DMS53 treated with DMSO at 0.1 percent for 48 hours (cell line): ENCODE measurements around the gene RGS11.

Experiments used
- DNase-seq: peaks from one replicate; lab custom pipeline; 2025; ENCODE audit not compliant: unreplicated experiment; lab: John Stamatoyannopoulos, UW

RGS11 gene

GRCh38 chr16:275786-276232, at the start of gene RGS11:
Gene RGS11 (minus strand): TSS chr16:275944. CDS start chr16:275911, 33 bp downstream.
- no peak for DNase-seq

- DNase-seq = no peak
Observed at GRCh38 chr16:324451-325334, 48.9 kb upstream of the RGS11 start.

- DNase-seq = no peak
Observed at GRCh38 chr16:324201-324450, 48.4 kb upstream of the RGS11 start.

GRCh38 chr16:322476-323143, 46.9 kb upstream of the RGS11 start:
- no peak for DNase-seq

GRCh38 chr16:321532-321931, 45.8 kb upstream of the RGS11 start:
- no peak for DNase-seq

GRCh38 chr16:320206-320605, 44.5 kb upstream of the RGS11 start:
- no peak for DNase-seq

- no peak for DNase-seq
Observed at GRCh38 chr16:318628-319027, 42.9 kb upstream of the RGS11 start.

- DNase-seq = no peak
Observed at GRCh38 chr16:317583-317982, 41.8 kb upstream of the RGS11 start.

GRCh38 chr16:316741-317464, 41.2 kb upstream of the RGS11 start:
- no peak for DNase-seq

- no peak for DNase-seq
Observed at GRCh38 chr16:314795-315299, 39.1 kb upstream of the RGS11 start.

GRCh38 chr16:314351-314750, 38.6 kb upstream of the RGS11 start:
- no peak for DNase-seq

GRCh38 chr16:311725-312124, 36.0 kb upstream of the RGS11 start:
- no peak for DNase-seq

GRCh38 chr16:309476-309875, 33.7 kb upstream of the RGS11 start:
- no peak for DNase-seq

GRCh38 chr16:307691-308312, 32.1 kb upstream of the RGS11 start:
- no peak for DNase-seq

GRCh38 chr16:306911-307370, 31.2 kb upstream of the RGS11 start:
- DNase-seq = no peak

- DNase-seq = no peak
Observed at GRCh38 chr16:305916-306626, 30.3 kb upstream of the RGS11 start.

GRCh38 chr16:303760-304505, 28.2 kb upstream of the RGS11 start:
- no peak for DNase-seq

- DNase-seq = no peak
Observed at GRCh38 chr16:301950-302349, 26.2 kb upstream of the RGS11 start.

GRCh38 chr16:301235-301634, 25.5 kb upstream of the RGS11 start:
- no peak for DNase-seq

GRCh38 chr16:297832-298231, 22.1 kb upstream of the RGS11 start:
- DNase-seq = no peak
